SK-N-SH treated with all-trans-retinoic acid at 6 μM for 48 hours (cell line): Measurements from ENCODE around the gene TNFAIP8.

Experiments used
- ISL1 ChIP-seq: fragments of 250-450 bp; sonication (Bioruptor Pico); IDR thresholded peaks from 2 replicates; pipeline ENCODE4 v2.1.2; 2022; ENCODE audit warnings: mild to moderate bottlenecking, moderate library complexity
- PATZ1 ChIP-seq: fragments of 250-450 bp; sonication (Bioruptor Pico); IDR thresholded peaks from 2 replicates; pipeline ENCODE4 v1.8.0; 2020; ENCODE audit warnings: mild to moderate bottlenecking, moderate library complexity, borderline replicate concordance

- TF ChIP-seq ISL1 (CRISPR knock-in tag) (no peak), PATZ1 (CRISPR knock-in tag) (no peak)
These were observed 64.3 kb downstream of the TNFAIP8 start for GRCh38 chr5:119420169-119420568.
